Stomach smooth muscle (tissue), 2 donors: ENCODE results near the gene CNTLN.
"Not testable (repeated sequence)": the region's sequence is repeated elsewhere in the genome, so short reads cannot be mapped to it uniquely, and the experiment has no call there.

ENCODE experiments used
- H3K27ac ChIP-seq: one replicate; pipeline ENCODE4 v1.7.0; 2013; ENCODE audit warnings: mild to moderate bottlenecking, low read length, inconsistent platforms
- H3K27me3 ChIP-seq, 2 donors: one replicate each; pipeline ENCODE4 v1.7.0; 2013; ENCODE audit warnings: low read length in 2 of 2; ENCODE audit not compliant: insufficient read depth in 2 of 2, control insufficient read depth in 1 of 2
- H3K36me3 ChIP-seq, 2 donors: one replicate each; pipeline ENCODE4 v1.7.0; 2013; ENCODE audit warnings: low read length in 2 of 2; ENCODE audit not compliant: control insufficient read depth in 2 of 2, insufficient read depth in 2 of 2
- H3K4me1 ChIP-seq: one replicate; pipeline ENCODE4 v1.7.0; 2013; ENCODE audit warnings: low read length; ENCODE audit not compliant: control insufficient read depth, insufficient read depth
- H3K4me3 ChIP-seq, 2 donors: one replicate each; pipeline ENCODE4 v1.7.0; 2013; ENCODE audit warnings: low read length in 2 of 2
- H3K9ac ChIP-seq, 2 donors: one replicate each; pipeline ENCODE4 v1.7.0; 2013; ENCODE audit warnings: low read length in 2 of 2, mild to moderate bottlenecking in 1 of 2
- H3K9me3 ChIP-seq, 2 donors: one replicate each; pipeline ENCODE4 v1.7.0; 2013; ENCODE audit warnings: low read length in 2 of 2; ENCODE audit not compliant: control insufficient read depth in 2 of 2
- donor health status: healthy.
- donor health status: Pancreatic carcinoma.

The CNTLN gene

GRCh38 chr9:17490110-17490509 lies 355.3 kb downstream of the CNTLN start:
- Histone ChIP-seq H3K4me3 (no peak overlapping the region), H3K27ac (no peak overlapping the region), H3K36me3 (no peaks in the 10 kb centered on the region), H3K9me3 (no peaks in the 10 kb centered on the region), H3K27me3 (no peaks in the 10 kb centered on the region), H3K4me1 (no peaks in the 10 kb centered on the region), H3K9ac (no peak overlapping the region)

GRCh38 chr9:17491780-17492179 lies 356.9 kb downstream of the CNTLN start:
- Histone ChIP-seq H3K27me3 (no peaks in the 10 kb centered on the region), H3K27ac (no peak overlapping the region), H3K4me1 (no peaks in the 10 kb centered on the region), H3K9ac (no peak overlapping the region), H3K9me3 (no peaks in the 10 kb centered on the region), H3K36me3 (no peaks in the 10 kb centered on the region), H3K4me3 (no peak overlapping the region)

GRCh38 chr9:17503196-17503595 lies 368.4 kb downstream of the CNTLN start:
- Histone ChIP-seq H3K27ac (no peak overlapping the region), H3K27me3 (no peaks in the 10 kb centered on the region), H3K36me3 (no peaks in the 10 kb centered on the region), H3K4me1 (no peaks in the 10 kb centered on the region), H3K9me3 (no peaks in the 10 kb centered on the region), H3K9ac (no peak overlapping the region), H3K4me3 (no peak overlapping the region)

GRCh38 chr9:17509151-17509550 lies 374.3 kb downstream of the CNTLN start:
- no peaks in the 10 kb centered on the region for H3K9me3 ChIP-seq
- H3K36me3 ChIP-seq: no peaks in the 10 kb centered on the region
- no peaks in the 10 kb centered on the region for H3K4me1 ChIP-seq
- no peaks in the 10 kb centered on the region for H3K27me3 ChIP-seq
- no peak overlapping the region for H3K27ac ChIP-seq
- no peak overlapping the region for H3K4me3 ChIP-seq
- no peak overlapping the region for H3K9ac ChIP-seq

GRCh38 chr9:17509701-17510100 lies 374.9 kb downstream of the CNTLN start:
- no peaks in the 10 kb centered on the region for H3K9me3 ChIP-seq
- no peak overlapping the region for H3K9ac ChIP-seq
- no peaks in the 10 kb centered on the region for H3K27me3 ChIP-seq
- H3K4me1 ChIP-seq: no peaks in the 10 kb centered on the region
- no peak overlapping the region for H3K4me3 ChIP-seq
- no peaks in the 10 kb centered on the region for H3K36me3 ChIP-seq
- H3K27ac ChIP-seq: no peak overlapping the region

- H3K27ac ChIP-seq: no peak overlapping the region
- no peaks in the 10 kb centered on the region for H3K36me3 ChIP-seq
- H3K4me1 ChIP-seq: peaks cover 5% of the 10 kb centered on the region
- no peaks in the 10 kb centered on the region for H3K27me3 ChIP-seq
- H3K9me3 ChIP-seq: no peaks in the 10 kb centered on the region
- peak overlapping the region; percentile 7 to 50 for H3K4me3 ChIP-seq
- H3K9ac ChIP-seq: no peak overlapping the region
Measured at GRCh38 chr9:17519761-17520160, 384.9 kb downstream of the CNTLN start.

- Histone ChIP-seq H3K9ac (no peak overlapping the region), H3K27me3 (no peaks in the 10 kb centered on the region), H3K9me3 (no peaks in the 10 kb centered on the region), H3K27ac (no peak overlapping the region), H3K36me3 (no peaks in the 10 kb centered on the region), H3K4me1 (peaks cover 5% of the 10 kb centered on the region), H3K4me3 (peak overlapping the region in 1 of 2 donors; percentile 31)
Measured at GRCh38 chr9:17520268-17521064, 385.6 kb downstream of the CNTLN start.

GRCh38 chr9:17521100-17521855 lies 386.4 kb downstream of the CNTLN start:
- H3K27me3 ChIP-seq: no peaks in the 10 kb centered on the region
- H3K9me3 ChIP-seq: no peaks in the 10 kb centered on the region
- no peak overlapping the region for H3K27ac ChIP-seq
- no peak overlapping the region for H3K9ac ChIP-seq
- no peak overlapping the region for H3K4me3 ChIP-seq
- peaks cover 5% of the 10 kb centered on the region for H3K4me1 ChIP-seq
- H3K36me3 ChIP-seq: no peaks in the 10 kb centered on the region

GRCh38 chr9:17526726-17527125 lies 391.9 kb downstream of the CNTLN start:
- not testable (repeated sequence) for H3K4me1 ChIP-seq, H3K36me3 ChIP-seq, H3K9me3 ChIP-seq, H3K27me3 ChIP-seq, H3K27ac ChIP-seq, H3K4me3 ChIP-seq, H3K9ac ChIP-seq

- no peak overlapping the region for H3K27ac ChIP-seq
- no peaks in the 10 kb centered on the region for H3K36me3 ChIP-seq
- no peaks in the 10 kb centered on the region for H3K27me3 ChIP-seq
- H3K4me3 ChIP-seq: no peak overlapping the region
- H3K9ac ChIP-seq: no peak overlapping the region
- H3K4me1 ChIP-seq: no peaks in the 10 kb centered on the region
- H3K9me3 ChIP-seq: no peaks in the 10 kb centered on the region
Measured at GRCh38 chr9:17528859-17529258, 394.0 kb downstream of the CNTLN start.
